Lower leg skin (tissue), 4 donors: Measurements from ENCODE around the gene PRKAR1A. TPM values are rescaled to one million over a fixed set of nuclear protein-coding genes. Genes with fewer than 3 reads are reported as not detected.

ENCODE experiments used
- DNase-seq, 2 donors: peaks; one replicate each; pipeline ENCODE4 v3.0.0-alpha.2; 2019; ENCODE audit warnings: low spot score in 2 of 2
- H3K4me3 ChIP-seq: fragments of 200-600 bp; sonication (generic); 2 replicates; pipeline ENCODE4 v1.5.1; 2017; ENCODE audit warnings: mild to moderate bottlenecking, low read depth; ENCODE audit not compliant: poor library complexity, severe bottlenecking
- CTCF ChIP-seq, 3 donors: fragments of 450-650 bp; IDR thresholded peaks; one replicate each; pipeline ENCODE4 v1.5.1; 2016; ENCODE audit warnings: antibody characterized with exemption in 3 of 3, mild to moderate bottlenecking in 3 of 3, moderate library complexity in 2 of 3
- POLR2A ChIP-seq, 2 donors: fragments of 450-650 bp; IDR thresholded peaks; one replicate each; pipeline ENCODE4 v1.6.1; 2016 to 2017; ENCODE audit warnings: antibody characterized with exemption in 2 of 2, mild to moderate bottlenecking in 1 of 2, moderate library complexity in 1 of 2
- WGBS, 2 donors: methylation state at CpG; one replicate each; pipeline ENCODE4 v1.1.5; 2018; 5-methylcytosine and 5-hydroxymethylcytosine counted together
- intact Hi-C: fragments of 100-400 bp; cut with DNase I; formaldehyde crosslinking; loops from one replicate; pipeline ENCODE4 v1.15.0; 2023; ENCODE audit warnings: low total_unique reads
- total RNA-seq, 4 donors: library from RNA; depleted of rRNA; stranded (reverse); fragments of >200 nt; gene quantifications; one replicate each; pipeline ENCODE4 v1.1.0, GENCODE V29; 2016

Gene PRKAR1A
- total RNA-seq, 4 donors from 2014 or later, result 198 to 214 (median 207) TPM

- TF ChIP-seq POLR2A (IDR thresholded peaks at IDR 0.05), result no peak
- TF ChIP-seq CTCF (IDR thresholded peaks at IDR 0.05), result no peak
- no peak for DNase-seq
- H3K4me3 ChIP-seq, result no peak overlapping the region
- WGBS, 2 donors, result 74 to 84% methylated on average over 5 of the region's 5 CpGs
- intact Hi-C loops, result no loop called here
Observed at GRCh38 chr17:68596411-68596945, 84.2 kb downstream of the PRKAR1A start.

GRCh38 chr17:68598074-68598473, 85.8 kb downstream of the PRKAR1A start:
- H3K4me3 ChIP-seq, result no peak overlapping the region
- WGBS, 2 donors, result 89 to 97% methylated on average over 4 of the region's 4 CpGs
- intact Hi-C loops, result no loop called here
- no peak for TF ChIP-seq CTCF (IDR thresholded peaks at IDR 0.05)
- TF ChIP-seq POLR2A (IDR thresholded peaks at IDR 0.05), result no peak
- no peak for DNase-seq

GRCh38 chr17:68598545-68598961, 86.3 kb downstream of the PRKAR1A start:
- no peak overlapping the region for H3K4me3 ChIP-seq
- intact Hi-C loops, result no loop called here
- TF ChIP-seq POLR2A (IDR thresholded peaks at IDR 0.05), result no peak
- TF ChIP-seq CTCF (IDR thresholded peaks at IDR 0.05), result no peak

GRCh38 chr17:68599091-68599490, 86.9 kb downstream of the PRKAR1A start:
- TF ChIP-seq POLR2A (IDR thresholded peaks at IDR 0.05) (no peak), CTCF (IDR thresholded peaks at IDR 0.05) (no peak)
- DNase-seq, result no peak
- H3K4me3 ChIP-seq, result no peak overlapping the region
- intact Hi-C loops, result no loop called here
- 19 to 38% methylated on average over 4 of the region's 4 CpGs for WGBS, 2 donors

More at GRCh38 chr17:68598545-68598961, 86.3 kb downstream of the PRKAR1A start:
- no peak for DNase-seq
- 61 to 75% methylated on average over 4 of the region's 4 CpGs for WGBS, 2 donors

GRCh38 chr17:68599552-68600066, 87.4 kb downstream of the PRKAR1A start:
- H3K4me3 ChIP-seq, result peak overlapping the region; percentile 51
- DNase-seq, result no peak
- 40 to 54% methylated on average over 15 to 18 of the region's 18 CpGs for WGBS, 2 donors
- TF ChIP-seq POLR2A (IDR thresholded peaks at IDR 0.05) (no peak), CTCF (IDR thresholded peaks at IDR 0.05) (no peak)
- intact Hi-C loops, result no loop called here
